Endodermal cell (in vitro differentiated cells): ENCODE results near the gene TMEM86B. TPM values are rescaled to one million over a fixed set of nuclear protein-coding genes. Genes with fewer than 3 reads are reported as not detected.

Source experiments
- DNase-seq: peaks from one replicate; pipeline ENCODE4 v3.0.0-alpha.2; 2017
- H3K27ac ChIP-seq: 2 replicates; pipeline ENCODE4 v1.5.1; 2013; ENCODE audit warnings: mild to moderate bottlenecking, low read depth, low read length, moderate library complexity
- H3K27me3 ChIP-seq: 2 replicates; pipeline ENCODE4 v1.6.1; 2013; ENCODE audit warnings: mild to moderate bottlenecking, low read length, moderate library complexity; ENCODE audit not compliant: insufficient read depth, control insufficient read depth, poor library complexity, severe bottlenecking
- H3K36me3 ChIP-seq: 2 replicates; pipeline ENCODE4 v1.7.0; 2013; ENCODE audit warnings: mild to moderate bottlenecking, low read length, moderate library complexity; ENCODE audit not compliant: control insufficient read depth, insufficient read depth
- H3K4me1 ChIP-seq: one replicate; pipeline ENCODE4 v1.7.0; 2013; ENCODE audit warnings: low read length; ENCODE audit not compliant: control insufficient read depth, insufficient read depth
- H3K4me3 ChIP-seq: 2 replicates; pipeline ENCODE4 v1.5.1; 2013; ENCODE audit warnings: mild to moderate bottlenecking, low read length, moderate library complexity
- H3K9ac ChIP-seq: 2 replicates; pipeline ENCODE4 v1.6.1; 2013; ENCODE audit warnings: mild to moderate bottlenecking, low read length, moderate library complexity; ENCODE audit not compliant: poor library complexity, severe bottlenecking; ENCODE audit errors: extremely low read depth
- H3K9me3 ChIP-seq: 2 replicates; pipeline ENCODE4 v1.6.1; 2013; ENCODE audit warnings: mild to moderate bottlenecking, low read length, moderate library complexity; ENCODE audit not compliant: control insufficient read depth
- H3K27ac Mint-ChIP-seq: 2 replicates; pipeline ENCODE4 v1.8.0; 2020; ENCODE audit warnings: mixed read lengths
- H3K27me3 Mint-ChIP-seq: 2 replicates; pipeline ENCODE4 v1.8.0; 2021; ENCODE audit warnings: mild to moderate bottlenecking, mixed read lengths; ENCODE audit not compliant: insufficient read depth
- H3K36me3 Mint-ChIP-seq: 2 replicates; pipeline ENCODE4 v1.8.0; 2020; ENCODE audit warnings: low read depth, mixed read lengths
- H3K4me1 Mint-ChIP-seq: 2 replicates; pipeline ENCODE4 v1.8.0; 2020; ENCODE audit warnings: mixed read lengths
- H3K4me3 Mint-ChIP-seq: 2 replicates; pipeline ENCODE4 v1.8.0; 2020; ENCODE audit warnings: mild to moderate bottlenecking, moderate library complexity, mixed read lengths
- H3K9me3 Mint-ChIP-seq: 2 replicates; pipeline ENCODE4 v1.8.0; 2020; ENCODE audit warnings: mild to moderate bottlenecking, mixed read lengths
- WGBS, 2 experiments: methylation state at CpG; one replicate each; pipeline versions ENCODE4 v1.1.5 to v1.1.7; 2013; ENCODE audit warnings: missing lambda C conversion rate in 2 of 2, mixed read lengths in 1 of 2; ENCODE audit not compliant: insufficient coverage in 1 of 2, insufficient read length in 1 of 2; 5-methylcytosine and 5-hydroxymethylcytosine counted together
- total RNA-seq, 2 donors: library from RNA; stranded (reverse); fragmentation: NEBNext Ultra II Directional in 1 of 2; extraction: Animal tissue kit (Norgen Biotek cat#: 25700) in 1 of 2; gene quantifications; 2 replicates in 1 of 2; 3 replicates in 1 of 2; pipeline ENCODE4 v1.2.1, GENCODE V29; 2021
- TF ChIP-seq, protein P1 (sequence below): fragments of 200-600 bp; sonication (generic); conservative IDR thresholded peaks from 2 replicates; pipeline ENCODE4 v1.5.0; 2021; ENCODE audit warnings: antibody characterized with exemption, mild to moderate bottlenecking

Gene TMEM86B
- total RNA-seq, 2 donors from 2014 or later: 2.9 to 5.9 TPM

DNA sequence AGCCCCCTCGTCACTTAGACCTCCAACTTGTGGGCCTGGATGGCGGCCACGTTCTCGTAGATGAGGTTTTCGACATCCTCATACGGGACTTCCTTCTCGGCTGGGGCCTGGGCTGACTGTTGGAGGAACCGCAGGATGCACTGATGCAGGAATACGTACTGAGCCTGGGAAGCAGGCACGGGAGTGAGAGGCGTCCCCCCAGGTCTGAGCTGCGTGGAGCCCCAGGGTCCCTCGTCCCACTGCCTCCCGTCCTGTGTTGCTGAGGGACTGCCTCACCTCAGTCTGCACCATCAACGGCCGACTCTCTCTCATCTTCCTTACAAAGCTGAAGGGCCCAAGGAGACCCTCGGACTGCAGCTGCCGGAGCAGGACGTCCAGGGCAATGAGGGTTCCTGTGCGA lies 46.8 kb downstream of the TMEM86B start:
- Mint-ChIP-seq H3K36me3 (no peaks in the 10 kb centered on the region), H3K9me3 (no peaks in the 10 kb centered on the region), H3K27me3 (peaks cover 87% of the 10 kb centered on the region), H3K4me1 (peaks cover 3% of the 10 kb centered on the region), H3K4me3 (no peak overlapping the region), H3K27ac (no peak overlapping the region)
- H3K36me3 ChIP-seq: no peaks in the 10 kb centered on the region
- peaks cover 58% of the 10 kb centered on the region for H3K27me3 ChIP-seq
- no peaks in the 10 kb centered on the region for H3K9me3 ChIP-seq
- no peak overlapping the region for H3K27ac ChIP-seq
- 77% methylated on average over 14 to 20 of the region's 20 CpGs for WGBS, 2 experiments
- no peak overlapping the region for H3K4me3 ChIP-seq
- H3K4me1 ChIP-seq: no peaks in the 10 kb centered on the region
- TF ChIP-seq, protein P1, sequence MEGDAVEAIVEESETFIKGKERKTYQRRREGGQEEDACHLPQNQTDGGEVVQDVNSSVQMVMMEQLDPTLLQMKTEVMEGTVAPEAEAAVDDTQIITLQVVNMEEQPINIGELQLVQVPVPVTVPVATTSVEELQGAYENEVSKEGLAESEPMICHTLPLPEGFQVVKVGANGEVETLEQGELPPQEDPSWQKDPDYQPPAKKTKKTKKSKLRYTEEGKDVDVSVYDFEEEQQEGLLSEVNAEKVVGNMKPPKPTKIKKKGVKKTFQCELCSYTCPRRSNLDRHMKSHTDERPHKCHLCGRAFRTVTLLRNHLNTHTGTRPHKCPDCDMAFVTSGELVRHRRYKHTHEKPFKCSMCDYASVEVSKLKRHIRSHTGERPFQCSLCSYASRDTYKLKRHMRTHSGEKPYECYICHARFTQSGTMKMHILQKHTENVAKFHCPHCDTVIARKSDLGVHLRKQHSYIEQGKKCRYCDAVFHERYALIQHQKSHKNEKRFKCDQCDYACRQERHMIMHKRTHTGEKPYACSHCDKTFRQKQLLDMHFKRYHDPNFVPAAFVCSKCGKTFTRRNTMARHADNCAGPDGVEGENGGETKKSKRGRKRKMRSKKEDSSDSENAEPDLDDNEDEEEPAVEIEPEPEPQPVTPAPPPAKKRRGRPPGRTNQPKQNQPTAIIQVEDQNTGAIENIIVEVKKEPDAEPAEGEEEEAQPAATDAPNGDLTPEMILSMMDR: no peak
- H3K9ac ChIP-seq: no peak overlapping the region
- DNase-seq: no peak

DNA sequence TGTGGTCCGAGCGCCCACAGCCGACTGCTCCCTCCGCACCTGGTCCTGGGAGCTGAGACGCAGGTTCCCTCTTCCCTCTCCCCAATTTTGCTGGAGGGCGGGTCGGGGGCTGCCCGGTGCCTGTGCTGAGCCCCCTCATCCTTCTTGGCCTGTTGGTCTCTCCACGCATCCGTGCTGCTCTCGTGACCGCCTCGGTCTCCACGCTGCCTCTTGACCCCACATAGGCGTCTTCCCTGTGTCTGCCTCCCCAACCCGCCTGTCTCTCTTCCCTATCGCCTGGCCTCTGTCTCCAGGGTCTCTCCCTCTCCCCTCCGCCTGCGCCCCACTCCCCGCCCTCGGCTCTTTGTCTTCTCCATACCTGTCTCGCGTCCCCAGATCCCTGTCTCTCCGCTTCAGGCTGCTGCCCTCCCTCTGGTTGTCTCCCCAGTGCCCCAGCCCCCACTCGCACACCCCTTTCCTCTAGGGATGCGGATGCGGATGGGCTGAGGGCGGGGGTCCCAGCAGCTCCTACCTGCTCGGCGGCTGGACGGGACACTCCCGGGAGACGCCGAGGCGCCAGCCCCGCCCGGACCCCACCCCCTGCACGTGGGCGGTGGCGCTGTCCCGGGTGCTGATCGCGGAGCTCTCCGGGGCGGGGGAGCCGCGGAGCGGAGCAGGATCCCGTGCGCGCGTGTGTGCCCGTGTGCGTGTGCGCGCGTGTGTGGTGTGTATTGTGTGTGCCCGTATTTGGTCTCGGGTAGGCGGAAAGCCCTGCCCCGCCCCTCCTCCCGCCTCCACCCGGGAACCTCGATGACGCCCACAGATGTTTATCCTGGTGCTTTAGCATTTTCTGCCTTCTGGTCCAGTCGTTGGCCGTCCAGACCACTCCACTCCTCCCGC lies 48.7 kb downstream of the TMEM86B start, which contains the start of gene SYT5:
Gene SYT5, minus strand, starts transcription at position 684 of the 879 bp plus-strand sequence. CDS start 1,248 bp downstream, outside the sequence.
- H3K9me3 ChIP-seq: no peaks in the 10 kb centered on the region
- 5% methylated on average over 25 to 59 of the region's 68 CpGs for WGBS, 2 experiments
- Mint-ChIP-seq H3K9me3 (no peaks in the 10 kb centered on the region), H3K4me1 (peaks cover 3% of the 10 kb centered on the region), H3K27me3 (peaks cover 89% of the 10 kb centered on the region), H3K27ac (peak within 1 kb of the TSS; percentile 74), H3K36me3 (no peaks in the 10 kb centered on the region), H3K4me3 (peak within 1 kb of the TSS; percentile 47)
- no peaks in the 10 kb centered on the region for H3K4me1 ChIP-seq
- TF ChIP-seq, protein P1: no peak
- H3K27ac ChIP-seq: peak within 1 kb of the TSS; percentile 93
- peak within 1 kb of the TSS; percentile 47 for H3K9ac ChIP-seq
- peak; percentile 89 for DNase-seq
- peak within 1 kb of the TSS; percentile 78 for H3K4me3 ChIP-seq
- peaks cover 70% of the 10 kb centered on the region for H3K27me3 ChIP-seq
- H3K36me3 ChIP-seq: no peaks in the 10 kb centered on the region

DNA sequence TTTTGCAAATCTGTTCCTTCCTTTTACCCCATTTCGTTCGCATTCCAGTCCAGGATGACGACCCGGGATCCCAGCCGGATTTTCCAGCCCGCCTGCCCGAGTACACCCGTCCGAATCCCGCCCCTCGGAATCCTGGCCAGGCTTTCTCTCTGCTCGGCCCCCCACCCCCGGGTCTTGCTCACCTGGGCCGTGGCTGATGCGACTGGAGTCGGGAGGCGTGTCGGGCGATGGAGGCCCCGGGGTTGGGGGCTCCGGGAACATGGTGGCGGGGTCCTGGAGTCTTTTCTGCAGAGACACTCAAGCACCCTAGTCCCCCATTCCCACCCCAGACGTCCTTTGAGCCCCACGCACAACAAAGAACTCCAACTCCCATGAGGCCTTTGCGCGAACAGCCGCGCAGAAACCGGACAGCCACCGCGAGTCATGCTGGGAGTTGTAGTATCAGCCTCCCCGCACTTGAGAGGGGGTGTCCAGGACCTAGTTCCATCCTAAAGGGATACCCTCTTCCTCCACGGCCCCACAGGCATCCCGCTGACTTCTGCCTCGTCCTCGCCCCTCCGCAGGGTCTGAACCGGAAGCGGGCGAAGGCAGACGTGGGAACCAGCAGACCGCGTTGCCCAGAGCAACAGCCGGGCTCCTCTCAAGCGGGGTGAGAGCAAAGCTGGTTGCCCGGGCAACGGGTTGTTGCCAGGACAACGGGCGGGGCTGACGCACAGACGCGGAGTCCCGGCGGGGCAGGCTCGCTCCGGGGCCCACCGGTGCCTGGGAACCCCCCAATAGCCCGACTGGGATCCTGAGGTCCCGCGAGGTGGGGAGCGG lies 49.6 kb downstream of the TMEM86B start:
- H3K27me3 Mint-ChIP-seq: peaks cover 93% of the 10 kb centered on the region
- peak overlapping the region; percentile 47 for H3K4me3 Mint-ChIP-seq
- no peaks in the 10 kb centered on the region for H3K4me1 ChIP-seq
- no peaks in the 10 kb centered on the region for H3K36me3 ChIP-seq
- peak overlapping the region; percentile 78 for H3K4me3 ChIP-seq
- peak overlapping the region; percentile 47 for H3K9ac ChIP-seq
- peak; percentile 93 for DNase-seq
- H3K9me3 ChIP-seq: no peaks in the 10 kb centered on the region
- H3K4me1 Mint-ChIP-seq: peaks cover 3% of the 10 kb centered on the region
- peak overlapping the region; percentile 74 for H3K27ac Mint-ChIP-seq
- peak overlapping the region; percentile 93 for H3K27ac ChIP-seq
- H3K9me3 Mint-ChIP-seq: no peaks in the 10 kb centered on the region
- TF ChIP-seq, protein P1: no peak
- 0 to 5% methylated on average over 27 to 61 of the region's 61 CpGs for WGBS, 2 experiments
- H3K27me3 ChIP-seq: peaks cover 70% of the 10 kb centered on the region
- no peaks in the 10 kb centered on the region for H3K36me3 Mint-ChIP-seq
